A549 (cell line): Measurements from ENCODE around the gene CCDC134.

Source experiments
- CHD4 ChIP-seq: fragments of 200-600 bp; sonication (generic); IDR thresholded peaks from 2 replicates; pipeline ENCODE4 v1.6.1; 2016; ENCODE audit warnings: antibody characterized with exemption, mild to moderate bottlenecking, borderline replicate concordance
- EHMT2 ChIP-seq: fragments of 200-600 bp; sonication (generic); IDR thresholded peaks from 2 replicates; pipeline ENCODE4 v1.6.1; 2016; ENCODE audit warnings: antibody characterized with exemption, low read depth, mild to moderate bottlenecking, moderate library complexity
- ELK1 ChIP-seq: fragments of 150-350 bp; IDR thresholded peaks from 2 replicates; pipeline ENCODE4 v1.6.1; 2014; ENCODE audit warnings: low read depth, mild to moderate bottlenecking, low read length
- HOXB13 ChIP-seq: fragments of 250-450 bp; sonication (Bioruptor Pico); IDR thresholded peaks from 2 replicates; pipeline ENCODE4 v1.5.0; 2020; ENCODE audit warnings: low read depth, mild to moderate bottlenecking, moderate library complexity
- JUNB ChIP-seq: fragments of >200 bp; sonication (Bioruptor Twin); formaldehyde crosslinking; IDR thresholded peaks from 2 replicates; pipeline ENCODE4 v1.6.1; 2016
- KDM1A ChIP-seq: fragments of 200-600 bp; sonication (generic); IDR thresholded peaks from 2 replicates; pipeline ENCODE4 v1.6.1; 2016; ENCODE audit warnings: low read depth, mild to moderate bottlenecking
- NFE2L2 ChIP-seq: fragments of 150-350 bp; conservative IDR thresholded peaks from 2 replicates; pipeline ENCODE4 v1.6.1; 2014; ENCODE audit warnings: low read length
- RAD21 ChIP-seq, 2 experiments: fragments of >200 bp in 1 of 2; sonication (Bioruptor Twin) in 1 of 2; formaldehyde crosslinking in 1 of 2; IDR thresholded peaks in 1 of 2; conservative IDR thresholded peaks in 1 of 2; 2 replicates in 1 of 2; 3 replicates in 1 of 2; pipeline ENCODE4 v1.6.1; 2012 to 2018; ENCODE audit warnings: inconsistent platforms in 1 of 2
- RFX5 ChIP-seq: fragments of 450-650 bp; IDR thresholded peaks from 2 replicates; pipeline ENCODE4 v1.7.1; 2014; ENCODE audit warnings: antibody characterized with exemption, mild to moderate bottlenecking, moderate library complexity
- TF ChIP-seq, protein P1 (sequence below): fragments of >200 bp; sonication (Bioruptor Twin); formaldehyde crosslinking; IDR thresholded peaks from 3 replicates; pipeline ENCODE4 v1.5.1; 2016

GRCh38 chr22:41862160-41862529, 61.7 kb downstream of the CCDC134 start:
- TF ChIP-seq NFE2L2 (no peak), HOXB13 (CRISPR knock-in tag) (no peak), EHMT2 (no peak), CHD4 (no peak), ELK1 (no peak), JUNB (no peak), RAD21 (conservative IDR thresholded peaks at IDR 0.05 in 1 of 2, IDR thresholded peaks at IDR 0.05 in 1 of 2) (no peak), KDM1A (no peak), RFX5 (no peak)
- TF ChIP-seq, protein P1, sequence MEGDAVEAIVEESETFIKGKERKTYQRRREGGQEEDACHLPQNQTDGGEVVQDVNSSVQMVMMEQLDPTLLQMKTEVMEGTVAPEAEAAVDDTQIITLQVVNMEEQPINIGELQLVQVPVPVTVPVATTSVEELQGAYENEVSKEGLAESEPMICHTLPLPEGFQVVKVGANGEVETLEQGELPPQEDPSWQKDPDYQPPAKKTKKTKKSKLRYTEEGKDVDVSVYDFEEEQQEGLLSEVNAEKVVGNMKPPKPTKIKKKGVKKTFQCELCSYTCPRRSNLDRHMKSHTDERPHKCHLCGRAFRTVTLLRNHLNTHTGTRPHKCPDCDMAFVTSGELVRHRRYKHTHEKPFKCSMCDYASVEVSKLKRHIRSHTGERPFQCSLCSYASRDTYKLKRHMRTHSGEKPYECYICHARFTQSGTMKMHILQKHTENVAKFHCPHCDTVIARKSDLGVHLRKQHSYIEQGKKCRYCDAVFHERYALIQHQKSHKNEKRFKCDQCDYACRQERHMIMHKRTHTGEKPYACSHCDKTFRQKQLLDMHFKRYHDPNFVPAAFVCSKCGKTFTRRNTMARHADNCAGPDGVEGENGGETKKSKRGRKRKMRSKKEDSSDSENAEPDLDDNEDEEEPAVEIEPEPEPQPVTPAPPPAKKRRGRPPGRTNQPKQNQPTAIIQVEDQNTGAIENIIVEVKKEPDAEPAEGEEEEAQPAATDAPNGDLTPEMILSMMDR, result no peak
